HG02763 (cell line): ENCODE results near the gene TNNI2.
"Not testable (repeated sequence)": the region's sequence is repeated elsewhere in the genome, so short reads cannot be mapped to it uniquely, and the experiment has no call there.

ENCODE experiments used
- ATAC-seq: cut with Tn5 transposase; IDR thresholded peaks from one replicate; pipeline ENCODE4 v1.9.1; 2021; ENCODE audit warnings: mild to moderate bottlenecking, moderate library complexity; ENCODE audit not compliant: unreplicated experiment

Gene TNNI2

DNA sequence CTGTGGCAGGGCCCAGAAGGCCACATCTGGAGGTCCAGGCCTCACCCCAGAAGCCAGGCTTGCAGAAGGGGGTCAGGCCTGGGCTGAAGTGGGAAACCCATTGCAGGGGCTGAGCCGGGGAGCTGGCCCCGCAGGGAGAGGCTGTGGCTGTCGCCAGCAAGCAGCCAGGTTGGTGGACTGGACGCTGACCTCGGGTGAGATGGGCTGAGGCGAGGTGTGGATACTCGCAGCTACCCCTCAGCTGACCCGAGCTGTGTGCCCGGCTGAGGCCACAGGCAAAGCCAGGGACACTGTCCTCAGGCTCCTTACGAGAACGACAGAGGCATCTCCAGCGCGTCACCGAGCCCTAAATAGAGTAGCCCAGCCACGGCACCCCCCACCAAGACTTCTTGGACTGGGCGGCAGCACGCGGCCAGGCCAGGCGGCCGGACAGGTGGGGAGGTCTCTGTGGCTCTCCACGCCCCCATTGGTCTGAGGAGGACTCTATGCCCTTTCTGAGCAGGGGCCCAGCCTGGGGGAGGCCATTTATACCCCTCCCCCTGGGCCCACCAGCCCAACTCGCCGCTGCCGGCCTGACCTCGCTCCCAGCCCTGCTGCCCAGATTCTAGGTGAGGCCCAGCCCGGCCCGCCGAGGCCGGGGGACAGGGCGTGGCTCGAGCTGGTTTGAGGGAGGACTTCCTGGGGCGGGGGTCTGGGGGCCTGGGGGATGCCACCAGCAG, at the start of gene TNNI2:
Gene TNNI2, plus strand, starts transcription at position 556 of the 719 bp plus-strand sequence. CDS start 716 bp downstream, outside the sequence.
- ATAC-seq: no peak

DNA sequence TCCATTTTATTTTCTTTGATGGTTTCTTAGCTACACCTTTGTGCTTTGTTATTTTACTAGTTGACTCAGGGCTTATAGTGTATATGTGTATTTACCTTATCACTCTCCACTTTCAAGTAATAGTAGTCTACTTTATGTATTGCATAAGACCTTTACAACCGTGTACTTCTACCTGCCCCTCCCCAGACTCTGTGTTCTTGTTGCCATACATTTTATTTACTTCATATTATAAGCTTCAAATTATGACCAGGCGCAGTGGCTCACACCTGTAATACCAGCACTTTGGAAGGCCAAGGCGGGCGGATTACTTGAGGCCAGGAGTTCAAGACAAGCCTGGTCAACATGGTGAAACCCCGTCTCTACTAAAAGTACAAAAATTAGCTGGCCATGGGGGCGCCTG, 46.9 kb upstream of the TNNI2 start:
- ATAC-seq: no peak

DNA sequence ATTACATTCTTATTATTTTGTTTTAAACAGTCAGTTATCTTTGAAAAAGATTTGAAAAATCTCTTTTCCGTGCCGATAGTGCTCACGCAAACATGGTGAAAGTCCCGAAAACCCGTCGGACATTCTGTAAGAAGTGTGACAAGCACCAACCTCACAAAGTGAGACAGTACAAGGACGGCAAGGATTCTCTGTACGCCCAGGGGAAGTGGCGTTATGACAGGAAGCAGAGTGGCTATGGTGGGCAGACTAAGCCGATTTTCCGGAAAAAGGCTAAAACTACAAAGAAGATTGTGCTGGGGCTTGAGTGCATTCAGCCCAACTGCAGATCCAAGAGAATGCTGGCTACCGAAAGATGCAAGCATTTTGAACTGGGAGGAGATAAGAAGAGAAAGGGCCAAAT, 46.3 kb upstream of the TNNI2 start:
- no peak for ATAC-seq

DNA sequence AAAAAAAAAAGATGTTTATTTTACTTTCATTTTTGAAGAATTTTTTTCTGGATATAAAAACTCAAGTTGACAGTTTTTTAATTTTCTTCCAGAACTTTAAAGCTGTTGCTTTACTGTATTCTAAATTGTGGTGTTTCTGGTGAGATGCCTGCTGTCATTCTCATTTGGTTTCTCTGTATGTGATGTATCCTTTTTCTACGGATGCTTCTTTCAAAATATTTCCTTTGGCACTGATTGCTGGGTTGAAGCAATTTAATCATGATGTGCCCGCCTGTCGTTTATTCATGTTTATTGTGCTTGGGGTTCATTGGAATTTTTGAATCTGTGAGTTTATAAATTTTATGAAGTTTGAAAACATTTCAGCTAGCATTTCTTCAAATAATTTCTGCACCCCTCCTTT, 45.7 kb upstream of the TNNI2 start:
- ATAC-seq: no peak

DNA sequence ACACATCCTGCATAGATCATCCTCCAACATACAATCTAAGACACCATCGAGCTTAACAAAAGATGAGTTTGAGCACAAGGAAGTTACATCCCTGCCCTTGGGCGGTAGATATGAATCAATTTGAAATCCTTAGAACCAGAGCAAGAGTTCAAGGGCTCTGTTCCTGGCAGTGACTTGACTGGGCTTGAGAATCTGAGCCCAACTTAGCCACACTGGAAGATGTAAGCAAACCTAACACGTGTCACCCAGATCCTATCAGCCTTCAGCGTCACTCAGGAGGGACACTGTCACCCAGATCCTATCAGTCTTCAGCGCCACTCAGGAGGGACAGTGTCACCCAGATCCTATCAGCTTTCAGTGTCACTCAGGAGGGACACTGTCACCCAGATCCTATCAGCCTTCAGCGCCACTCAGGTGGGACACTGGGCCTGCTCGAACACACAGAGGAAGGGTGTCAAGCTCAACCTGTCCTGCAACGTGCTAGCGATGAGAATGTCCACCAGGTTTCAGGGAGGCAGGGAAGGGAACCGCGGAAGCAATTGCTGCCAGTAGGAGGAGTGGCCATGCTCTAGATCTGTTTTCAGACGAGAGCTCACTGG, 42.3 kb upstream of the TNNI2 start:
- no peak for ATAC-seq

DNA sequence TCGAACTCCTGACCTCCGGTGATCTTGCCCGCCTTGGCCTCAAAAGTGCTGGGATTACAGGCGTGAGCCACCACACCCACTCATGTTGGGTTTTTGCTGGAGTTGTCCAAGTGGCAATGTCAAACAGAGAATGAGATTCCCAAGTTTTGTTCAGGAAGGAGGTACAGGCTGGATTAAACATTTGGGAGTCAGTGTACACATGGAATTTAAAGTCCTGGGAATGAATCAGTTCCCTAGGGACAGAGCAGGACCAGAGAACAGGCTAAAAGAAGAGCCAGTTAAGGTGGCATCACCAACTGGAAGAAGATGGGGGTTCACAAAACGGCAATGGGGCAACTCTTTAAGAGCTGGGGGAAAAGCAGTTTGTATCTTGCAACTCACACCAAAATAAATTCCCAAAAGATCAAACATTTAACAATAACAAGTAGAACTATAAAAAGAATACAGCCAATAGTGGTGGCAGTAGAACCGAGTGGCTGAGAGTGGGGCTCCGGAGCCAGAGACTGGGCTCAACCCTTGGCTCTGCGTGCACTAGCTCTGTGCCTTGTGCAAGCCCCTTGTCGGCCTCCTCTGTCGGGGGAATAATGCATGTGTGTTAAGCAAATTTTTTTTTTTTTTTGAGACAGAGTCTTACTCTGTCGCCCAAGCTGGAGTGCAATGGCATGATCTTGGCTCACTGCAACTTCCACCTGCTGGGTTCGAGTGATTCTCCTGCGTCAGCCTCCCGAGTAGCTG, 41.2 kb upstream of the TNNI2 start:
- no peak for ATAC-seq

DNA sequence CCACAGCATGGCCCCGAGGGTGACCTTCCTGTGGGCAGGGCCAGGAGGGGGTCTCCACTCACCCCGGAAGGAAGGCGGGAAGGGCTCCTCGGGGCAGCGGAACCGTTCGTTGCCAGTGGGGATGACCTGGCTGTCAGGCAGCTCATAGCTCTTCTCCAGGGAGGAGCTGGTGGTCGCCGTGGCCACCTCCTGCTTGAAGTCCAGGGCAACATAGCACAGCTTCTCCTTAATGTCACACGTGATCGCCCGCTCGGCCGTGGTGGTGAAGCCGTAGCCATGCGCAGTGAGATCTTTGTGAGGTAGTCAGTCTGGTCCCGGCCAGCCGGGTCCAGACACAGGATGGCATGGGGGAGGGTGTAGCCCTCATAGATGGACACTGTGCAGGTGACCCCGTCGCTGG, 35.5 kb upstream of the TNNI2 start:
- no peak for ATAC-seq

DNA sequence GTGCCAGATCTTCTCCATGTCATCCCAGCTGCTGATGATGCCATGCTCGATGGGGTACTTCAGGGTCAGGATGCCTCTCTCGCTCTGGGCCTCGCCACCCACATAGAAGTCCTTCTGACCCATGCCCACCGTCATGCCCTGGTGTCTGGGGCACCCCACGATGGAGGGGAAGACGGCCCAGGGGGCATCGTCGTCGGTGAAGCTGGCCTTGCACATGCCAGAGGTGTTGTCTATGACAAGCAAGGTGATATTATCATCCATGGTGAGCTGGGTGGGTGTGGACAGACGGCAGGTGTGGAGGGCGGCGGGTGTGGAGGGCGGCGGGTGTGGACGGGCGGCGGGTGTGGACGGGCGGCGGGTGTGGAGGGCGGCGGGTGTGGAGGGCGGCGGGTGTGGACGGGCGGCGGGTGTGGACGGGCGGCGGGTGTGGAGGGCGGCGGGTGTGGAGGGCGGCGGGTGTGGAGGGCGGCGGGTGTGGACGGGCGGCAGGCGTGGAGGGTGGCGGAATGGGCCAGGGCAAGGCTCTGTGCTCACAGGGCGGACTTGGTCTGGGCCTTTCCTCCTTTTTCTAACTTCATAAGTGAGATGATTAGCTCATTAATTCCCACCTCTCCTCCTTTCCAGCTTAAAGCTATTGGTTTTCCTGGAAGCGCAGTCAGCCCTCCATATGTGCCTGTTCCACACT, 34.8 kb upstream of the TNNI2 start:
- not testable (repeated sequence) for ATAC-seq

DNA sequence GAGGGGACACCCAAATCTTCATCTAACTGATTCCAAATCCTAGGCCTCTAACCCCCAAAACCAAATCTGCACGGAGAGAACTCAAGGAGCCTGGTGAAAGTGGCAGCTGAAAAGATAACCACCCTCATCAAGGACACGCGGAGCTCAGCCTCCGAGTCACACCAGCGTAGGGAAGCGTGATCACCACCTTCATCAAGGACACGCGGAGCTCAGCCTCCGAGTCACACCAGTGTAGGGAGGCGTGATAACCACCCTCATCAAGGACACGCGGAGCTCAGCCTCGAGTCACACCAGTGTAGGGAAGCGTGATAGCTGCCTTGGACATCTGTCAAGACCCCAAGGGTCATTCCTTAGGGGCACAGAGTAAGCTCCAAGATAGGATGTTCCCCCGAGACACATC, 33.3 kb upstream of the TNNI2 start:
- ATAC-seq: no peak

DNA sequence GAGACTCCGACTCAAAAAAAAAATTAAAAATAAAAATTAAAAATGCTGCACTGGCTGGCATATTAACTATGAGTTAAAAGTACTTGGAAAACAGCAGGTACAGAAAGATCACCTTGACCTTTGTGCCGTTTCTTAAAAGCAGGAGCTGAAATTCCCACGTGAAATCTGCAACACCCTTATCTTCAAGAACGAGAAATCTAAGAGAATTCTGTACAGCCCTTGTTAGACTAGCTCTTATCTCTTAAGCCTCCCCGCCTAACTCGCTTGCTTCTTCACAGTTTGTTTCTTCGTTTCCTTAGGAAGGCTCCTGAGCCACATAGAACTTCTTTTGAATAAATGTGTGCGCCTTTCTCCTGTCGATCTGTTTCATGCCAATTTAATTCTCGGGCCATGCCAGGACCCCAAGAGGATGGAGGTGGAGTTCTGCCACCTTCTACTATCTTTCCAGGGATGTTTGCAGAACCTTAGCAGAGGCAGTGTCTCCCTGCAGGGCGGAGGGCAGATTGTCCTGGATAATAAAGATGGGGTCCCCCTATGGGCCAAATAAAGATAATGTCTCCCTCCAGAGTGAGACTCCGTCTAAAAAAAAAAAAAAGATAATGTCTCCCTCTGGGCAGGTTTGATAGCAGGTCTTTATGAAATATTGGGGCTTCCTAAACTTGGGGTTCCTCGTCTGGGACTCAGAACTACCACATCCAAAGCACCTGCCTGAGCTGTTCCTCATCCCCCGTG, 31.4 kb upstream of the TNNI2 start:
- ATAC-seq: no peak

DNA sequence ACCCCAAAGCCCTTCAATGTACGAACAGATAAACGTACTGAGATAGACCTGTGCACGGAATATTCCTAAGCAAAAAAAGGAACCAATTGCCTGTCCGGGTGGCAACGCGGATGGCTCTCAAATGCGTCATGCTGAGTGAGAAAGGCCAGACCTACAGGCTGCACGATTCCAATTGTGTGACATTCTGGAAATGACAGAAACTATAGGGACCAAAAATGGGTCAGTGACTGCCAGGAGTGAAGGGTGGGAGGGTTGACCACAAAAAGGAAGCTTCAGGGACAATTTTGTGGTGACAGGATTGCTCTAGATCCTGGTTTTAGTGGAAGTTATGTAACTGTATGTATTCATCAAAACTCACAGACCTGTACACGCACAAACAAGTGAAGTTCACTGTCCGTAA, 28.0 kb upstream of the TNNI2 start:
- ATAC-seq: no peak

DNA sequence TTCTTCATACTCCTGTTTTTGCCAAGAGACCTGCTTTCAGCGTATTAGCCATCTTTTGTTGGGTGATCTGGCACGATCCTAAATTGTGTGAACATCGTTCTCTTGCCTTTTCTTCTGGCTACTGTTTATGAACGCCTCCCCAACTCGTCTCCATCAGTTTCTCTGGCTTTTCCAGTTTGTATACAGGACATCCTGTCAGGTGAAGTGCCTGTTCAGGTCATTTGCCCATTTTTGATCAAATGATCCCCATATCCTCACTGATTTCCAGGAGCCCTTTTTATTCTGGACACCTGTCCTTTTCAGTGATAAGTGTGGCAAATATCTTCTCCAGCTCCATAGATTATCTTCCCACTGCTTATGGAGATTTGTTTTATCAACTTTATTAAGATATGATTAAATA, 26.5 kb upstream of the TNNI2 start:
- ATAC-seq: no peak

DNA sequence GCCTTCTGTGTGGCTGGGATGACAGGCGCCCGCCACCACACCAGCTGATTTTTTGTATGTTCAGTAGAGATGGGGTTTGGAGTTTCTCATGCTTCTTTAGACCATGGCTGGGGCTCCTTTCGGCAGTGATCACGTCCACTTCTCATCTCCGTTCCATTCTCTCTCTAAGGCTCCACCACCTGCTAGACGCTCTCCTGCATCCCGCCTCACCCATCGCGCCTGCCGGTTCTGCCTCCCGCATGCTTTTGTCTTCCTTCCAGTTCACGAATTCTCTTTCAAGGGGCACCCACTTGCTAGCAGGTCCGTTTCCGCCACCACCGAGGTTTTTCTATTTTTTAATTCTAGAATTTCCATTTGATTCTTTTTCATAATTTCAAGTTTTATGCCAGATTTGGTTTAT, 26.0 kb upstream of the TNNI2 start:
- no peak for ATAC-seq

DNA sequence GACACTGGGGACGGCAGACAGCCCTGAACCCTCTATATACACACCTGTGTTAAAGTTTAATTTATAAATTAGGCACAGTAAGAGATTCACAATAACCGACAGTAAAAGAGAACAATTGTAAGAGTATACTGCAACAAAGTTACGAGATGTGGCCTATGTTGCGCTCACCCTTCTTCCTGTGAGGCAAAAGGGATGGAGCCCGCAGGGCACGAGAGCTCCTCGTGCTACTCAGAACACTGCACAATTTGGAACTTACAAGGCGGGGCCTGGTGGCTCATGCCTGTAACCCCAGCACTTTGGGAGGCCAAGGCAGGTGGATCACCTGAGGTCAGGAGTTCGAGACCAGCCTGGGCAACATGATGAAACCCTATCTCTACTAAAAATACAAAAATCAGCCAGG, 25.4 kb upstream of the TNNI2 start:
- not testable (repeated sequence) for ATAC-seq

DNA sequence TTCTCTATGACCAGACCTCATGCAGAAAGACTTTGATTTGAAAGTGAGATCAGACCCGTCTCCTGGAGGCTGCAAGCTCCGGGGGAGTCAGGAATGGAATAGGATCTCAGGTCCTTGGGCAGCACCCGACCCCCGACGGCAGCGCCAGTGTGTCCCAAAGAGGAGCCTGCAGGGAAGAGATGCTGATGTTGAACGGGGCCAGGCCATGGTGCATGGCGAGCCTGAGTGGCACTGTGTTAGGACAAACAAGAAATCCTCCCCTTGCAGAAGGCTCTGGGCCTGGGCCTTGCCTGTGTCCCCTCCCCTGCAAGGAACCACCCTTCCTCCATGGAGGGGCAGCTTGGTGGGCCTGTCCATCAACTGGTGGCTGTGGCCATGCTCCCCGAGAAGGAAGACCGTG, 24.1 kb upstream of the TNNI2 start:
- no peak for ATAC-seq

DNA sequence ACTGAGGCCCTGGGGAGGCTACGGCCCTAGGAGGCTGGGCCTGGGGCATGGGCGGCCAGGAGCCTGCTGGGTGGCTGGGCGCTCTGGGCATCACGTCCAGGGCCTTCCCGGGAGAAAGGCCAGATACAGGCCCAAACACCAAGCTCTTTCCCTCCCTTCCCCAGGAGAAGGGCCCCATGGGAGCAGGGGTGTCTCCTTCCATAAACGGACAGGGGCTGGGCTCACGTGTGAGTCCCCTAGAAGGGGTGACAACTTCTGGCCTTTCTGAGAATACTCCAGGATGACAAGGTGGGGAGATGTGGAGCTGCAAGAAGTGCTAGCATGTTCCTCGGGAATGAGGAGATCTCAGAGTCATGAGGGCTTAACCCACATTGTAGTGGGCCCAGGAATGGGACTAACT, 23.5 kb upstream of the TNNI2 start:
- no peak for ATAC-seq

DNA sequence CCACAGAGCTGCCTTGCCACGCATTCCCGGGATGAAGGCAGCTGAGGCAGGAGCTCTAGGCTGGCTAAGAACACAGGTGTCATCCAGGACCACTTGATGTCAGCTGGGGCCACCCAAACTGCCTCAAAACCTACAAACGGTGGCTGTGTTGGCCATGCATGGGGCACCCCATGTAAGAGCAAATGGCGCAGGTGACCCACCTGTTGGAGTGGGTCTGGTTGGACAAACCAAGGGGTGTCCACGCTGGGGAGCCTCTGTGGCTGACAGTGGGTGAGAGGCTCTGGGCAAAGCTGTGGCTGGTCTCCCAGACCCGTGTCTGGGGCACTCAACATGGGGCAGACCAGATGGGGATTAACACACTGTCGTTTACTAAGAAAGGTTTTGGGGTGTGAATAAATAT, 23.0 kb upstream of the TNNI2 start:
- no peak for ATAC-seq

DNA sequence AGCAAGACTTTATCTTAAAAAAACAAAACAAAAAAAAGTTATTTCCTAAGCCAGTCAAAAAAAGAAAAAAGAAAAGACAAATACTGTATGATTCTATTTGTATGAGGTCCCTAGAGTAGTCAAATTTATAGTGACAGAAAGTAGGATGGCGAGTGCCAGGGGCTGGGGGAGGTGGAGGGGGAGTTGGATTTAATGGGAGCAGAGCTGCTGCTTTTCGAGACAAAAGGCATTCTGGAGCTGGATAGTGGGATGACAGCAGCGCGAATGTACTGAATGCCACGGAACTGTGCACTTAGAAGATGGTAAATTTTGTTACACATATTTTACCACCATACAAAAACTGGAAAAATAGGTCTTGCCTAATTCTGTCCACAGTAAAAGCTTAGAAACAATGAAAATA, 21.8 kb upstream of the TNNI2 start:
- no peak for ATAC-seq

DNA sequence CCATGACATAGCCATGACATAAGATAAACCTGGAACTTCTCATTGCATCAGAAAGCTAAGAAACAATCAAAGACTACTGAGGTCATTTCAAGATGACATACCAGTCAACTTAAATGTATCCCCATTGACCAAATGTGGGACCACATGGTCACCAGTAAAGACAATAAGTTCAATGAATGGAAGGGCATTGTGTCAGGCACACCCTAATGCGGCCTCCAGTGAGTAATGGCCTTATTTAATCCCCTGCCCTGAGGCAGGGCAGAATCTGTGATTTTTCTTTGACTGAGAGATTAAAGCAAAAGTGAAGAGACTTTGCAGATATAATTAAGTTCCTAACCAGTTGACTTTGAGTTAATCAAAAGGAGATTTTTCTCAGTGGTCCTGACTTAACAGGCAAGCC, 21.3 kb upstream of the TNNI2 start:
- ATAC-seq: no peak

DNA sequence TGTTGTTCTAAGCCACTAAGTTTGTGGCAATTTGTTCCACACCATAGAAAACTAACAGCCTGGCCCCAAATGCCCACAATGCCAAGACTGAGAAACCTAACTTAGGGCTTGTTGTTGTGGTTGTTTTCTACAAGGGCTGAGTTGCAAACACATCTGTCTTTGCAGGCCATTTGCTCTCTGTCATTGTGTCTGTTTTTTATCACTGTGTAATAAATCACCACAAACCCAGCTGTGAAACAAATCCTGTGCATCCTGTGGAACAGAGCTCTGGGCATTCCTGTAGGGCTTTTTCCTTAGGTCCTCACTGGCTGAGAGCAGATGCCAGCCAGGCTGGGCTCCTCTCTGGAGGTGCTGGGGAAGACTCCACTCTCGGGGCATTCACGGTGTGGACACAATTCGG, 19.7 kb upstream of the TNNI2 start:
- ATAC-seq: no peak
